Peyer's patch (tissue), 4 donors: ENCODE data around the gene SF3B6. TPM values are rescaled to one million over a fixed set of nuclear protein-coding genes. Genes with fewer than 3 reads are reported as not detected.
A peak's percentile ranks its signal among the peaks of the same experiment; 100 is the strongest.

Experiments used
- DNase-seq, 3 donors: peaks; one replicate each; pipeline ENCODE4 v3.0.0-alpha.2; 2017 to 2019
- H3K27ac ChIP-seq, 4 donors: fragments of 200-600 bp; sonication (generic); one replicate each; pipeline ENCODE4 v1.5.1; 2016 to 2019
- H3K27me3 ChIP-seq, 2 donors: fragments of 200-600 bp; sonication (generic); one replicate each; pipeline ENCODE4 v1.5.1; 2019
- H3K36me3 ChIP-seq, 3 donors: fragments of 200-600 bp; sonication (generic); one replicate each; pipeline ENCODE4 v1.5.1; 2016 to 2019
- H3K4me1 ChIP-seq, 4 donors: fragments of 200-600 bp; sonication (generic); one replicate each; pipeline ENCODE4 v1.5.1; 2016 to 2019
- H3K4me3 ChIP-seq, 4 donors: fragments of 200-600 bp; sonication (generic); 1 replicate in 3 of 4; 2 replicates in 1 of 4; pipeline ENCODE4 v1.5.1; 2016 to 2019; ENCODE audit warnings: mild to moderate bottlenecking in 1 of 4
- H3K9me3 ChIP-seq, 4 donors: fragments of 200-600 bp; sonication (generic); one replicate each; pipeline ENCODE4 v1.5.1; 2016 to 2019; ENCODE audit warnings: mild to moderate bottlenecking in 1 of 4
- CTCF ChIP-seq, 6 experiments: fragments of 450-650 bp in 4 of 6; fragments of 200-600 bp in 2 of 6; sonication (generic) in 1 of 6; IDR thresholded peaks; one replicate each; pipeline ENCODE4 v1.5.1; 2017 to 2019; ENCODE audit warnings: antibody characterized with exemption in 6 of 6, mild to moderate bottlenecking in 3 of 6, moderate library complexity in 1 of 6
- POLR2A ChIP-seq, 2 donors: fragments of 450-650 bp; IDR thresholded peaks; one replicate each; pipeline ENCODE4 v1.5.1; 2017; ENCODE audit warnings: antibody characterized with exemption in 2 of 2, mild to moderate bottlenecking in 2 of 2, moderate library complexity in 2 of 2
- total RNA-seq, 4 donors: library from RNA; depleted of rRNA; stranded (reverse); fragments of >200 nt; gene quantifications; one replicate each; pipeline ENCODE4 v1.1.0, GENCODE V29; 2016

Gene SF3B6
- total RNA-seq, 4 donors from 2014 or later = 75.9 to 138 (median 91.9) TPM

GRCh38 chr2:24073816-24074215 lies 2.3 kb downstream of the SF3B6 start:
- Histone ChIP-seq H3K36me3 (peaks cover 0 to 48% (median 0%) of the 10 kb centered on the region in 3 donors), H3K4me1 (peaks cover 0 to 20% (median 7%) of the 10 kb centered on the region in 4 donors), H3K4me3 (no peak overlapping the region), H3K27me3 (no peaks in the 10 kb centered on the region), H3K27ac (no peak overlapping the region), H3K9me3 (no peaks in the 10 kb centered on the region)
- no peak for DNase-seq
- TF ChIP-seq CTCF (IDR thresholded peaks at IDR 0.05) (no peak), POLR2A (IDR thresholded peaks at IDR 0.05) (no peak)

- no peak overlapping the region for H3K27ac ChIP-seq
- no peak overlapping the region for H3K4me3 ChIP-seq
- H3K36me3 ChIP-seq = peaks cover 0 to 63% (median 0%) of the 10 kb centered on the region in 3 donors
- DNase-seq = no peak
- H3K9me3 ChIP-seq = no peaks in the 10 kb centered on the region
- H3K4me1 ChIP-seq = peaks cover 0 to 12% (median 3%) of the 10 kb centered on the region in 4 donors
- TF ChIP-seq POLR2A (IDR thresholded peaks at IDR 0.05) = no peak
- TF ChIP-seq CTCF (IDR thresholded peaks at IDR 0.05) = no peak
- H3K27me3 ChIP-seq = no peaks in the 10 kb centered on the region
Observed at GRCh38 chr2:24072259-24072658, 3.9 kb downstream of the SF3B6 start.

GRCh38 chr2:24065341-24065740 lies 10.8 kb downstream of the SF3B6 start:
- Histone ChIP-seq H3K4me1 (no peaks in the 10 kb centered on the region), H3K36me3 (peaks cover 0 to 38% (median 0%) of the 10 kb centered on the region in 3 donors), H3K9me3 (no peaks in the 10 kb centered on the region), H3K27ac (no peak overlapping the region), H3K27me3 (no peaks in the 10 kb centered on the region), H3K4me3 (no peak overlapping the region)
- no peak for DNase-seq
- no peak for TF ChIP-seq POLR2A (IDR thresholded peaks at IDR 0.05)
- TF ChIP-seq CTCF (IDR thresholded peaks at IDR 0.05) = no peak

GRCh38 chr2:24058564-24059271 lies 17.4 kb downstream of the SF3B6 start:
- peak in 1 of 3 donors; percentile 9 for DNase-seq
- Histone ChIP-seq H3K36me3 (no peaks in the 10 kb centered on the region), H3K9me3 (no peaks in the 10 kb centered on the region), H3K4me1 (no peaks in the 10 kb centered on the region), H3K4me3 (no peak overlapping the region), H3K27ac (no peak overlapping the region), H3K27me3 (no peaks in the 10 kb centered on the region)
- TF ChIP-seq CTCF (IDR thresholded peaks at IDR 0.05) (no peak), POLR2A (IDR thresholded peaks at IDR 0.05) (no peak)

- DNase-seq = no peak
- H3K4me1 ChIP-seq = no peaks in the 10 kb centered on the region
- no peaks in the 10 kb centered on the region for H3K36me3 ChIP-seq
- TF ChIP-seq CTCF (IDR thresholded peaks at IDR 0.05) (no peak), POLR2A (IDR thresholded peaks at IDR 0.05) (no peak)
- no peak overlapping the region for H3K4me3 ChIP-seq
- H3K27ac ChIP-seq = no peak overlapping the region
- no peaks in the 10 kb centered on the region for H3K27me3 ChIP-seq
- no peaks in the 10 kb centered on the region for H3K9me3 ChIP-seq
Observed at GRCh38 chr2:24055750-24056149, 20.4 kb downstream of the SF3B6 start.
